H9 (cell line): Measurements from ENCODE around the gene DNAJB6. TPM values are rescaled to one million over a fixed set of nuclear protein-coding genes. Genes with fewer than 3 reads are reported as not detected.

Experiments used
- DNase-seq: peaks from one replicate; pipeline ENCODE4 v3.0.0-alpha.2; 2017
- H2AFZ ChIP-seq: one replicate; pipeline ENCODE4 v1.6.1; 2013; ENCODE audit warnings: mild to moderate bottlenecking, low read length, control low read depth, moderate library complexity
- H2AK5ac ChIP-seq: 2 replicates; pipeline ENCODE4 v1.6.1; 2013; ENCODE audit warnings: low read length, control low read depth, mixed read lengths; ENCODE audit not compliant: insufficient read length
- H2BK120ac ChIP-seq: one replicate; pipeline ENCODE4 v1.6.1; 2013; ENCODE audit warnings: low read depth, mild to moderate bottlenecking, low read length, control low read depth, inconsistent platforms; ENCODE audit not compliant: poor library complexity, severe bottlenecking
- H2BK12ac ChIP-seq: 2 replicates; pipeline ENCODE4 v1.6.1; 2013; ENCODE audit warnings: low read length, control low read depth, mixed read lengths, low read depth; ENCODE audit not compliant: insufficient read length
- H2BK15ac ChIP-seq: 2 replicates; pipeline ENCODE4 v1.6.1; 2013; ENCODE audit warnings: low read depth, low read length, control low read depth
- H2BK20ac ChIP-seq: one replicate; pipeline ENCODE4 v1.6.1; 2013; ENCODE audit warnings: low read depth, mild to moderate bottlenecking, low read length, control low read depth, inconsistent platforms; ENCODE audit not compliant: poor library complexity, severe bottlenecking
- H2BK5ac ChIP-seq: 2 replicates; pipeline ENCODE4 v1.6.1; 2013; ENCODE audit warnings: low read length, control low read depth, mixed read lengths; ENCODE audit not compliant: insufficient read length
- H3K14ac ChIP-seq: 2 replicates; pipeline ENCODE4 v1.6.1; 2013; ENCODE audit warnings: low read length, control low read depth; ENCODE audit not compliant: insufficient read depth
- H3K18ac ChIP-seq: 2 replicates; pipeline ENCODE4 v1.6.1; 2013; ENCODE audit warnings: low read depth, mild to moderate bottlenecking, mixed read lengths, low read length, control low read depth; ENCODE audit not compliant: insufficient read length
- H3K23ac ChIP-seq: 2 replicates; pipeline ENCODE4 v1.6.1; 2013; ENCODE audit warnings: low read length, control low read depth, mixed read lengths, low read depth; ENCODE audit not compliant: insufficient read length
- H3K23me2 ChIP-seq: 2 replicates; pipeline ENCODE4 v1.6.1; 2013; ENCODE audit warnings: low read depth, mild to moderate bottlenecking, mixed read lengths, low read length, control low read depth; ENCODE audit not compliant: insufficient read length, poor library complexity, severe bottlenecking
- H3K27ac ChIP-seq: 2 replicates; pipeline ENCODE4 v1.5.1; 2013; ENCODE audit warnings: low read length, control low read depth, mixed read lengths, low read depth; ENCODE audit not compliant: insufficient read length
- H3K27me3 ChIP-seq: 2 replicates; pipeline ENCODE4 v1.6.1; 2013; ENCODE audit warnings: low read length, control low read depth, inconsistent platforms; ENCODE audit not compliant: insufficient read depth
- H3K4ac ChIP-seq: 2 replicates; pipeline ENCODE4 v1.6.1; 2013; ENCODE audit warnings: low read depth, mild to moderate bottlenecking, control low read depth, inconsistent platforms, low read length, moderate library complexity
- H3K4me1 ChIP-seq: 2 replicates; pipeline ENCODE4 v1.6.1; 2013; ENCODE audit warnings: low read length, control low read depth, inconsistent platforms; ENCODE audit not compliant: insufficient read depth
- H3K4me2 ChIP-seq: 2 replicates; pipeline ENCODE4 v1.6.1; 2013; ENCODE audit warnings: low read length, control low read depth, mixed read lengths; ENCODE audit not compliant: insufficient read length, insufficient read depth
- H3K56ac ChIP-seq: 2 replicates; pipeline ENCODE4 v1.6.1; 2013; ENCODE audit warnings: low read depth, mild to moderate bottlenecking, mixed read lengths, low read length, control low read depth; ENCODE audit not compliant: insufficient read length
- H3K79me1 ChIP-seq: 2 replicates; pipeline ENCODE4 v1.6.1; 2013; ENCODE audit warnings: low read depth, mild to moderate bottlenecking, moderate library complexity, low read length, control low read depth, inconsistent platforms; ENCODE audit not compliant: insufficient read depth, poor library complexity, severe bottlenecking
- H3K79me2 ChIP-seq: 2 replicates; pipeline ENCODE4 v1.6.1; 2013; ENCODE audit warnings: low read length, control low read depth, inconsistent platforms; ENCODE audit not compliant: insufficient read depth
- H3K9ac ChIP-seq: 2 replicates; pipeline ENCODE4 v1.6.1; 2013; ENCODE audit warnings: low read length, control low read depth, mixed read lengths; ENCODE audit not compliant: insufficient read length; ENCODE audit errors: extremely low read depth
- H3K9me3 ChIP-seq: one replicate; pipeline ENCODE4 v1.6.1; 2013; ENCODE audit warnings: low read depth, low read length, inconsistent platforms; ENCODE audit not compliant: control insufficient read depth
- H3T11ph ChIP-seq: one replicate; pipeline ENCODE4 v1.6.1; 2013; ENCODE audit warnings: mild to moderate bottlenecking, low read length, control low read depth, inconsistent platforms
- H4K20me1 ChIP-seq: one replicate; pipeline ENCODE4 v1.6.1; 2013; ENCODE audit not compliant: control insufficient read depth, insufficient read length, insufficient read depth
- H4K5ac ChIP-seq: 2 replicates; pipeline ENCODE4 v1.6.1; 2013; ENCODE audit warnings: low read depth, mild to moderate bottlenecking, mixed read lengths, low read length, control low read depth; ENCODE audit not compliant: insufficient read length
- H4K8ac ChIP-seq: replicated peaks from 2 replicates; pipeline ENCODE4 v1.6.1; 2013; ENCODE audit warnings: low read length, control low read depth, mixed read lengths, low read depth; ENCODE audit not compliant: insufficient read length
- H4K91ac ChIP-seq: 2 replicates; pipeline ENCODE4 v1.6.1; 2013; ENCODE audit warnings: low read depth, mild to moderate bottlenecking, moderate library complexity, mixed read lengths, low read length, control low read depth; ENCODE audit not compliant: insufficient read length
- H3K27ac Mint-ChIP-seq, 3 experiments: 2 replicates in 2 of 3; 3 replicates in 1 of 3; pipeline ENCODE4 v1.8.0; 2020 to 2021; ENCODE audit warnings: mixed read lengths in 3 of 3, mild to moderate bottlenecking in 1 of 3, moderate library complexity in 1 of 3
- H3K27me3 Mint-ChIP-seq: 2 replicates; pipeline ENCODE4 v1.8.0; 2021; ENCODE audit warnings: low read depth, mild to moderate bottlenecking, moderate library complexity, mixed read lengths
- H3K36me3 Mint-ChIP-seq, 3 experiments: 2 replicates in 2 of 3; 3 replicates in 1 of 3; pipeline ENCODE4 v1.8.0; 2020 to 2021; ENCODE audit warnings: low read depth in 3 of 3, mixed read lengths in 3 of 3; ENCODE audit not compliant: insufficient read depth in 1 of 3
- H3K4me1 Mint-ChIP-seq, 2 experiments: 2 replicates each; pipeline ENCODE4 v1.8.0; 2020; ENCODE audit warnings: mixed read lengths in 2 of 2
- H3K4me3 Mint-ChIP-seq, 2 experiments: 2 replicates in 1 of 2; 3 replicates in 1 of 2; pipeline ENCODE4 v1.8.0; 2020 to 2021; ENCODE audit warnings: mild to moderate bottlenecking in 2 of 2, mixed read lengths in 2 of 2, moderate library complexity in 1 of 2
- H3K9me3 Mint-ChIP-seq, 2 experiments: 2 replicates in 1 of 2; 3 replicates in 1 of 2; pipeline ENCODE4 v1.8.0; 2020; ENCODE audit warnings: mild to moderate bottlenecking in 2 of 2, mixed read lengths in 2 of 2, moderate library complexity in 1 of 2
- WGBS: extraction: QIAGEN DNeasy Blood & Tissue Kit; methylation state at CpG from one replicate; pipeline ENCODE4 v1.1.7; 2013; ENCODE audit warnings: missing lambda C conversion rate, low lambda C conversion rate, mixed read lengths; ENCODE audit not compliant: insufficient read length; ENCODE audit errors: extremely low coverage; 5-methylcytosine and 5-hydroxymethylcytosine counted together
- total RNA-seq: library from RNA; stranded (reverse); gene quantifications from 2 replicates; pipeline ENCODE4 v1.2.1, GENCODE V29; 2021
- TF ChIP-seq, protein P1 (sequence below): fragments of 200-600 bp; sonication (generic); conservative IDR thresholded peaks from 3 replicates; pipeline ENCODE4 v1.8.0; 2021; ENCODE audit warnings: antibody characterized with exemption, mild to moderate bottlenecking

The DNAJB6 gene
- total RNA-seq, 1 experiment from 2014 or later, result 215 TPM

DNA sequence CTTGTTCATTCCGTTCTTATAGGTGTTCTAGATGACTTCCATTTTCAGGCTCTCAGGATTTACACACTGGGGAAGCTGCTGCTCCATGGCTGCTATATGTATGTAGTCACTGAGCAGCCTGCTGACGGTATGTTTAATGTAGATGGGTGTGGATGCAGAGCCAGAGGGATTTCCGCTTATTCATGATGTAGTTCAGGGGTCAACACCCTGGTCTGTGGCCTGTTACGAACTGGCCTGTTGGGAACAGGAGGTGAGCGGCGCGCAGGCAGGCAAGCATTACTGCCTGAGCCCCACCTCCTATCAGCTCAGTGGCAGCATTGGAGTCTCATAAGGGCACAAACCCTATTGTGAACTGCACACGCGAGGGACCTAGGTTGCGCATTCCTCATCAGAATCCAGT, 33.9 kb downstream of the DNAJB6 start:
- peaks cover 5% of the 10 kb centered on the region for H3K79me1 ChIP-seq
- H3K56ac ChIP-seq, result no peak overlapping the region
- H2BK20ac ChIP-seq, result no peak overlapping the region
- no peak overlapping the region for H3K14ac ChIP-seq
- H3K27ac ChIP-seq, result no peak overlapping the region
- no peaks in the 10 kb centered on the region for H3K9me3 Mint-ChIP-seq
- H3K4me3 Mint-ChIP-seq, result no peak overlapping the region
- peak overlapping the region; percentile 6 to 93 (median 33); a peak in 5 of 7 replicates for H3K27ac Mint-ChIP-seq
- H3K27me3 ChIP-seq, result no peaks in the 10 kb centered on the region
- no peak overlapping the region for H3K18ac ChIP-seq
- no peak overlapping the region for H2BK5ac ChIP-seq
- peaks cover 72% of the 10 kb centered on the region for H3K79me2 ChIP-seq
- H2AK5ac ChIP-seq, result no peak overlapping the region
- H3K9me3 ChIP-seq, result no peaks in the 10 kb centered on the region
- H3K27me3 Mint-ChIP-seq, result no peaks in the 10 kb centered on the region
- H2AFZ ChIP-seq, result no peak overlapping the region
- TF ChIP-seq, protein P1, sequence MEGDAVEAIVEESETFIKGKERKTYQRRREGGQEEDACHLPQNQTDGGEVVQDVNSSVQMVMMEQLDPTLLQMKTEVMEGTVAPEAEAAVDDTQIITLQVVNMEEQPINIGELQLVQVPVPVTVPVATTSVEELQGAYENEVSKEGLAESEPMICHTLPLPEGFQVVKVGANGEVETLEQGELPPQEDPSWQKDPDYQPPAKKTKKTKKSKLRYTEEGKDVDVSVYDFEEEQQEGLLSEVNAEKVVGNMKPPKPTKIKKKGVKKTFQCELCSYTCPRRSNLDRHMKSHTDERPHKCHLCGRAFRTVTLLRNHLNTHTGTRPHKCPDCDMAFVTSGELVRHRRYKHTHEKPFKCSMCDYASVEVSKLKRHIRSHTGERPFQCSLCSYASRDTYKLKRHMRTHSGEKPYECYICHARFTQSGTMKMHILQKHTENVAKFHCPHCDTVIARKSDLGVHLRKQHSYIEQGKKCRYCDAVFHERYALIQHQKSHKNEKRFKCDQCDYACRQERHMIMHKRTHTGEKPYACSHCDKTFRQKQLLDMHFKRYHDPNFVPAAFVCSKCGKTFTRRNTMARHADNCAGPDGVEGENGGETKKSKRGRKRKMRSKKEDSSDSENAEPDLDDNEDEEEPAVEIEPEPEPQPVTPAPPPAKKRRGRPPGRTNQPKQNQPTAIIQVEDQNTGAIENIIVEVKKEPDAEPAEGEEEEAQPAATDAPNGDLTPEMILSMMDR, result no peak
- DNase-seq, result no peak
- H4K91ac ChIP-seq, result no peak overlapping the region
- H3K23ac ChIP-seq, result no peak overlapping the region
- peaks cover 8 to 23% of the 10 kb centered on the region in 2 experiments for H3K4me1 Mint-ChIP-seq
- H3K4ac ChIP-seq, result no peak overlapping the region
- H3K4me1 ChIP-seq, result no peaks in the 10 kb centered on the region; the same call in none of the 2 replicates
- H3K36me3 Mint-ChIP-seq, result peaks cover 66 to 90% (median 86%) of the 10 kb centered on the region in 3 experiments
- peaks cover 3% of the 10 kb centered on the region for H4K20me1 ChIP-seq
- H3K4me2 ChIP-seq, result no peak overlapping the region
- H2BK12ac ChIP-seq, result no peak overlapping the region
- no peak overlapping the region for H3K9ac ChIP-seq
- no CpG with 5 or more reads among the region's 10 CpGs for WGBS
- no peaks in the 10 kb centered on the region for H3K23me2 ChIP-seq
- H4K5ac ChIP-seq, result no peak overlapping the region
- H3T11ph ChIP-seq, result no peak overlapping the region
- no peak overlapping the region for H2BK120ac ChIP-seq
- H2BK15ac ChIP-seq, result no peak overlapping the region
- no peak overlapping the region for H4K8ac ChIP-seq
